Gastrocnemius medialis (tissue), 4 donors: ENCODE data around the gene SLC38A6. TPM values are rescaled to one million over a fixed set of nuclear protein-coding genes. Genes with fewer than 3 reads are reported as not detected.

Source experiments
- ATAC-seq, 2 donors: fragments of 150-250 bp; one replicate each; pipeline ENCODE4 v1.9.1; 2016
- DNase-seq, 2 donors: peaks; one replicate each; pipeline ENCODE4 v3.0.0-alpha.2; 2019
- H3K27ac ChIP-seq, 4 donors: fragments of 200-600 bp; sonication (generic); 1 replicate in 1 of 4; 2 replicates in 3 of 4; pipeline ENCODE4 v1.5.1; 2016 to 2018; ENCODE audit warnings: mild to moderate bottlenecking in 2 of 4, moderate library complexity in 1 of 4
- H3K27me3 ChIP-seq, 3 donors: fragments of 200-600 bp; sonication (generic) in 2 of 3; 1 replicate in 1 of 3; 2 replicates in 2 of 3; pipeline versions ENCODE4 v1.5.1 to v1.6.0; 2016 to 2019; ENCODE audit warnings: mild to moderate bottlenecking in 1 of 3, moderate library complexity in 1 of 3
- H3K36me3 ChIP-seq, 2 donors: fragments of 200-600 bp; sonication (generic) in 1 of 2; one replicate each; pipeline ENCODE4 v1.5.1; 2017 to 2018
- H3K4me1 ChIP-seq, 2 donors: fragments of 200-600 bp; sonication (generic) in 1 of 2; one replicate each; pipeline ENCODE4 v1.5.1; 2016 to 2017; ENCODE audit warnings: mild to moderate bottlenecking in 2 of 2
- H3K4me3 ChIP-seq, 4 donors: fragments of 200-600 bp; sonication (generic) in 3 of 4; 1 replicate in 1 of 4; 2 replicates in 3 of 4; pipeline ENCODE4 v1.5.1; 2016 to 2019; ENCODE audit warnings: mild to moderate bottlenecking in 2 of 4
- H3K9me3 ChIP-seq, 3 donors: fragments of 200-600 bp; sonication (generic) in 2 of 3; 1 replicate in 1 of 3; 2 replicates in 2 of 3; pipeline ENCODE4 v1.5.1; 2016 to 2019
- CTCF ChIP-seq, 5 experiments: fragments of 450-650 bp in 3 of 5; fragments of 200-600 bp in 2 of 5; sonication (generic) in 2 of 5; IDR thresholded peaks in 4 of 5; conservative IDR thresholded peaks in 1 of 5; 1 replicate in 4 of 5; 2 replicates in 1 of 5; pipeline ENCODE4 v1.5.1; 2016 to 2019; ENCODE audit warnings: antibody characterized with exemption in 5 of 5, mild to moderate bottlenecking in 3 of 5, moderate library complexity in 3 of 5
- POLR2A ChIP-seq, 2 donors: fragments of 450-650 bp; IDR thresholded peaks; one replicate each; pipeline ENCODE4 v1.6.1; 2017; ENCODE audit warnings: antibody characterized with exemption in 2 of 2, mild to moderate bottlenecking in 2 of 2, moderate library complexity in 2 of 2
- in situ Hi-C, 4 donors: fragments of 200-750 bp; cut with MboI; loops; one replicate each; pipeline versions ENCODE4 v1.15.0 to v1.8.0; 2017; ENCODE audit warnings: low sequenced_read_pairs in 4 of 4
- intact Hi-C: fragments of 100-400 bp; cut with DNase I; formaldehyde crosslinking; loops from one replicate; pipeline ENCODE4 v1.15.1; 2023; ENCODE audit warnings: low total_unique reads
- total RNA-seq, 4 donors: library from RNA; depleted of rRNA; stranded (reverse); fragments of >200 nt; gene quantifications; one replicate each; pipeline versions ENCODE4 v1.1.0 to v1.2.3, GENCODE V29; 2016

The SLC38A6 gene
- total RNA-seq, 4 donors from 2014 or later, result 4.0 to 22.6 (median 7.0) TPM

- peak; percentile 13 to 41 for DNase-seq
- peak in 1 of 2 donors; percentile 56 for ATAC-seq
- Histone ChIP-seq H3K4me3 (no peak overlapping the region), H3K36me3 (peaks cover 0 to 12% of the 10 kb centered on the region in 2 donors), H3K27ac (no peak overlapping the region), H3K4me1 (no peaks in the 10 kb centered on the region), H3K27me3 (no peaks in the 10 kb centered on the region), H3K9me3 (no peaks in the 10 kb centered on the region)
- in situ Hi-C loops, result no loop called here
- TF ChIP-seq POLR2A (IDR thresholded peaks at IDR 0.05), result no peak
- TF ChIP-seq CTCF (IDR thresholded peaks at IDR 0.05 in 4 of 5, conservative IDR thresholded peaks at IDR 0.05 in 1 of 5), result no peak
- intact Hi-C loops, result no loop called here
Observed at GRCh38 chr14:61051051-61051450, 70.0 kb downstream of the SLC38A6 start.

- Histone ChIP-seq H3K4me1 (no peaks in the 10 kb centered on the region), H3K4me3 (no peak overlapping the region), H3K36me3 (peaks cover 0 to 12% of the 10 kb centered on the region in 2 donors), H3K27me3 (no peaks in the 10 kb centered on the region), H3K27ac (no peak overlapping the region), H3K9me3 (no peaks in the 10 kb centered on the region)
- intact Hi-C loops, result no loop called here
- in situ Hi-C loops, result no loop called here
- no peak for TF ChIP-seq POLR2A (IDR thresholded peaks at IDR 0.05)
- DNase-seq (no peak), ATAC-seq (no peak)
Observed at GRCh38 chr14:61051621-61052020, 70.6 kb downstream of the SLC38A6 start.

GRCh38 chr14:61063461-61063860 lies 82.4 kb downstream of the SLC38A6 start:
- H3K4me3 ChIP-seq, result no peak overlapping the region
- H3K27ac ChIP-seq, result no peak overlapping the region
- H3K27me3 ChIP-seq, result no peaks in the 10 kb centered on the region
- H3K4me1 ChIP-seq, result peaks cover 4 to 5% of the 10 kb centered on the region in 2 donors
- intact Hi-C loops (no loop called here), in situ Hi-C loops (no loop called here)
- H3K36me3 ChIP-seq, result no peaks in the 10 kb centered on the region
- ATAC-seq, result no peak
- TF ChIP-seq CTCF (IDR thresholded peaks at IDR 0.05 in 4 of 5, conservative IDR thresholded peaks at IDR 0.05 in 1 of 5), result no peak
- no peak for TF ChIP-seq POLR2A (IDR thresholded peaks at IDR 0.05)
- no peak for DNase-seq
- H3K9me3 ChIP-seq, result no peaks in the 10 kb centered on the region

- no peaks in the 10 kb centered on the region for H3K36me3 ChIP-seq
- TF ChIP-seq POLR2A (IDR thresholded peaks at IDR 0.05), result no peak
- TF ChIP-seq CTCF (IDR thresholded peaks at IDR 0.05 in 4 of 5, conservative IDR thresholded peaks at IDR 0.05 in 1 of 5), result no peak
- no peaks in the 10 kb centered on the region for H3K27me3 ChIP-seq
- peaks cover 4 to 5% of the 10 kb centered on the region in 2 donors for H3K4me1 ChIP-seq
- DNase-seq (no peak), ATAC-seq (no peak)
- H3K27ac ChIP-seq, result no peak overlapping the region
- intact Hi-C loops, result no loop called here
- in situ Hi-C loops, result no loop called here
- H3K4me3 ChIP-seq, result no peak overlapping the region
- no peaks in the 10 kb centered on the region for H3K9me3 ChIP-seq
Observed at GRCh38 chr14:61064210-61064609, 83.2 kb downstream of the SLC38A6 start.

GRCh38 chr14:61064856-61065255 lies 83.8 kb downstream of the SLC38A6 start:
- H3K9me3 ChIP-seq, result no peaks in the 10 kb centered on the region
- peaks cover 4 to 5% of the 10 kb centered on the region in 2 donors for H3K4me1 ChIP-seq
- no peak overlapping the region for H3K4me3 ChIP-seq
- TF ChIP-seq POLR2A (IDR thresholded peaks at IDR 0.05) (no peak), CTCF (IDR thresholded peaks at IDR 0.05 in 4 of 5, conservative IDR thresholded peaks at IDR 0.05 in 1 of 5) (no peak)
- intact Hi-C loops, result no loop called here
- ATAC-seq (no peak), DNase-seq (no peak)
- in situ Hi-C loops, result no loop called here
- H3K36me3 ChIP-seq, result no peaks in the 10 kb centered on the region
- no peak overlapping the region for H3K27ac ChIP-seq
- no peaks in the 10 kb centered on the region for H3K27me3 ChIP-seq
